Progenitor cell of endocrine pancreas (in vitro differentiated cells): ENCODE data around the gene API5. TPM values are rescaled to one million over a fixed set of nuclear protein-coding genes. Genes with fewer than 3 reads are reported as not detected.
A peak's percentile ranks its signal among the peaks of the same experiment; 100 is the strongest.

Experiments used
- DNase-seq: peaks from one replicate; pipeline ENCODE4 v3.0.0; 2021; ENCODE audit warnings: low spot score; ENCODE audit not compliant: unreplicated experiment
- H3K27ac Mint-ChIP-seq: 2 replicates; pipeline ENCODE4 v1.8.0; 2021; ENCODE audit warnings: mild to moderate bottlenecking, moderate library complexity, mixed read lengths
- H3K27me3 Mint-ChIP-seq: 2 replicates; pipeline ENCODE4 v1.8.0; 2021; ENCODE audit warnings: mixed read lengths
- H3K36me3 Mint-ChIP-seq: 2 replicates; pipeline ENCODE4 v1.8.0; 2022; ENCODE audit warnings: mixed read lengths; ENCODE audit not compliant: insufficient read depth
- H3K4me1 Mint-ChIP-seq: 2 replicates; pipeline ENCODE4 v1.8.0; 2021; ENCODE audit warnings: low read depth, mixed read lengths
- H3K4me3 Mint-ChIP-seq: 2 replicates; pipeline ENCODE4 v1.8.0; 2021; ENCODE audit warnings: low read depth, mild to moderate bottlenecking, moderate library complexity, mixed read lengths
- H3K9me3 Mint-ChIP-seq: 2 replicates; pipeline ENCODE4 v1.8.0; 2021; ENCODE audit warnings: low read depth, mixed read lengths
- total RNA-seq: library from RNA; stranded (reverse); gene quantifications from 2 replicates; pipeline ENCODE4 v1.2.1, GENCODE V29; 2021
- TF ChIP-seq, protein P1 (sequence below): fragments of 200-600 bp; sonication (generic); IDR thresholded peaks from one replicate; pipeline ENCODE4 v1.5.0; 2021; ENCODE audit warnings: antibody characterized with exemption, mild to moderate bottlenecking; ENCODE audit not compliant: unreplicated experiment

API5 gene
- total RNA-seq, 1 donor from 2014 or later, result 98.6 TPM

DNA sequence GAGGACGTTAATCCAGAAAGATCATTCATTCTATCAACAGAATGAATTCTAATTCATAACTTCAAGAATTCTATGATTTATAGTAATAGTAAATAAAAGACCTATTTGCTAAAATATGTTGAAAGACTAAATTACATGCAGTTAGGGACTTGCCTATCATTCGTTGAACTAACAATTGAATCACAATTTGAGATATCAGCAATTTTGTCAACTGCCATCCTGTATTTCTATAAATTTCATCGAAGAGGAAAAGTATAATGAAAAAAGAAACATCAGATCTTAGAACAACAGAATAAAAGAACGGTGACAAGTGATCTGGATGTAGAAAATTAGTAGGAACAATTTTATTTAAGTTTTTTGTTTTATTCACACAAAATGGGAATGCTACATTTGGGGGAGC, 42.5 kb downstream of the API5 start:
- DNase-seq, result no peak
- Mint-ChIP-seq H3K4me3 (no peak overlapping the region), H3K9me3 (peaks cover 4% of the 10 kb centered on the region)

DNA sequence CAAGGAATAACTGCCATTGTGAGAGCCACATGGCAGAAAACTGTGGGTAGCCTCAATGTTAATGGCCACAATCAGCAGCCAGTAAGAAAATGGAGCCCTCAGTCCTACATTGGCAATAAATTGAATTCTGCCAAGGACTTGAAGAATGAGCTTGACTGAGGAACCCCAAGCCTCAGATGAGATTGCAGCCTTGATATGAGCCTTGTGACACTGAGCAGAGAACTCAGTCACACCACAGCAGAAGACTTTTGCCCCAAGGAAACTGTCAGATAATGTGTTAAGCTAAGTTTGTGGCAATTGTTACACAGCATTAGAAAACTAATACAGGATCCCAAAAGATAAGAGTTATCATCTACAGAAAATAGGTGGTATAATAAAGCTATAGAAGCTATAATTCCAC, 44.5 kb downstream of the API5 start:
- DNase-seq, result no peak
- Mint-ChIP-seq H3K4me1 (peaks cover 23% of the 10 kb centered on the region), H3K36me3 (peaks cover 3% of the 10 kb centered on the region), H3K27me3 (peaks cover 3% of the 10 kb centered on the region), H3K9me3 (peaks cover 4% of the 10 kb centered on the region), H3K4me3 (no peak overlapping the region), H3K27ac (no peak overlapping the region)
- TF ChIP-seq, protein P1, sequence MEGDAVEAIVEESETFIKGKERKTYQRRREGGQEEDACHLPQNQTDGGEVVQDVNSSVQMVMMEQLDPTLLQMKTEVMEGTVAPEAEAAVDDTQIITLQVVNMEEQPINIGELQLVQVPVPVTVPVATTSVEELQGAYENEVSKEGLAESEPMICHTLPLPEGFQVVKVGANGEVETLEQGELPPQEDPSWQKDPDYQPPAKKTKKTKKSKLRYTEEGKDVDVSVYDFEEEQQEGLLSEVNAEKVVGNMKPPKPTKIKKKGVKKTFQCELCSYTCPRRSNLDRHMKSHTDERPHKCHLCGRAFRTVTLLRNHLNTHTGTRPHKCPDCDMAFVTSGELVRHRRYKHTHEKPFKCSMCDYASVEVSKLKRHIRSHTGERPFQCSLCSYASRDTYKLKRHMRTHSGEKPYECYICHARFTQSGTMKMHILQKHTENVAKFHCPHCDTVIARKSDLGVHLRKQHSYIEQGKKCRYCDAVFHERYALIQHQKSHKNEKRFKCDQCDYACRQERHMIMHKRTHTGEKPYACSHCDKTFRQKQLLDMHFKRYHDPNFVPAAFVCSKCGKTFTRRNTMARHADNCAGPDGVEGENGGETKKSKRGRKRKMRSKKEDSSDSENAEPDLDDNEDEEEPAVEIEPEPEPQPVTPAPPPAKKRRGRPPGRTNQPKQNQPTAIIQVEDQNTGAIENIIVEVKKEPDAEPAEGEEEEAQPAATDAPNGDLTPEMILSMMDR, result no peak

More for the DNA sequence above, 42.5 kb downstream of the API5 start:
- no peak overlapping the region for H3K27ac Mint-ChIP-seq
- peaks cover 3% of the 10 kb centered on the region for H3K27me3 Mint-ChIP-seq
- peaks cover 3% of the 10 kb centered on the region for H3K36me3 Mint-ChIP-seq
- peaks cover 9% of the 10 kb centered on the region for H3K4me1 Mint-ChIP-seq
- TF ChIP-seq, protein P1, result no peak

DNA sequence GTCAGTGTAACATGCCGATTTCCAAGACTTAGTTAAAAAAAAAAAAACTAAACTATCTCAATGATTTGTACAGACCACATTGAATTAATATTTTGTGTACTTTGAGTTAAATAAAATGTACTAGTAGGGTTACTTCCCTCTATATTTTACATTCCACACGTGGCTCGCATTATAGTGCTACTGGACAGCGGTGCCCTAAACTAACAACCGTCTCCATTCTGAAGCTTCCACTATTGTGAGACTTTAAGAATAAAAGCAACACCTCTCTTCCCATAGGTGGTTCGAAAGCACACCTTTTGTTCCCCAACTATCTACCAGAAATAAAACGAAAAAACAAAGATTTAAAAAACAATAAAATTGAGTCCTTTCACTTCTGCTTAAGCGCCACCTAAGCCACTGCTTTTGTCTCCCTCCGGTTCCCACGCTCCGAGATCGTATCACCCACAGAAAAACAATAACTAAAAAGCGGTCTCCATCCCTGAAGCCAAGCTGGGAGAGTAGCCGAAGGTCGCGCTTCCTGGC, 46.5 kb downstream of the API5 start:
- H3K9me3 Mint-ChIP-seq, result no peaks in the 10 kb centered on the region
- no peaks in the 10 kb centered on the region for H3K36me3 Mint-ChIP-seq
- H3K27me3 Mint-ChIP-seq, result peaks cover 3% of the 10 kb centered on the region
- TF ChIP-seq, protein P1, result no peak
- no peak for DNase-seq
- peak overlapping the region; percentile 95 for H3K27ac Mint-ChIP-seq
- H3K4me3 Mint-ChIP-seq, result peak overlapping the region; percentile 89
- H3K4me1 Mint-ChIP-seq, result peaks cover 20% of the 10 kb centered on the region

DNA sequence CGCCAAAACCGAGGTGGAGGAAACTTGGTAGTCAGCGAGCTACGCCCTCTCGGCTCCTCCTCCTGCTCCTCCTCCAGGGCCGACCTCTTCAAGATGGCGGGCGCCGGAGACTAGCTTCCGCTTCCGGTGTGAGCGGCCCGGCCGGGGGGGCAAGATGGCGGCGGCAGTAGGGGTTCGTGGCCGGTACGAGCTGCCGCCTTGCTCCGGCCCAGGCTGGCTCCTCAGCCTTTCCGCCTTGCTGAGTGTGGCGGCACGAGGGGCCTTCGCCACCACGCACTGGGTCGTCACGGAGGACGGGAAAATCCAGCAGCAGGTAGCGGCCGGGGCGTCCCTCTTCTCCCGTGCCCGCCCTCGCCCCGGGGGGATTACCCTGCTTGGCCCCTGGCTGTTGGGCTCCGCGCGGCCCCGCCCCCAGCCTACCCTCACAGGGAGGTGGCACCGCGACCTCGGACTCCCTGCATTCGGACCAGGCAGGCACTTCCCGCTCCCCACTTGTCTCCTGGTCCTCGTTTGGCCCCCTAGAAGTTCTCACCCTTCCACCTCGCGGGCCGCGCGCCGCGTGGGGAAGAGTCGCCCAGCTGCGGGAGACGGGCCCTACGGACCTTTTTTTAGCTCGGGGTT, 47.1 kb downstream of the API5 start, which contains the start of gene TTC17:
Gene TTC17, plus strand, starts transcription at position 120 of the 621 bp plus-strand sequence. Its CDS starts 35 bp downstream, at position 155.
- peak; percentile 85 for DNase-seq
- Mint-ChIP-seq H3K4me1 (peaks cover 20% of the 10 kb centered on the region), H3K9me3 (no peaks in the 10 kb centered on the region), H3K4me3 (peak within 1 kb of the TSS; percentile 89), H3K27ac (peak within 1 kb of the TSS; percentile 95), H3K36me3 (peaks cover 1% of the 10 kb centered on the region), H3K27me3 (peaks cover 3% of the 10 kb centered on the region)
- TF ChIP-seq, protein P1, result no peak

DNA sequence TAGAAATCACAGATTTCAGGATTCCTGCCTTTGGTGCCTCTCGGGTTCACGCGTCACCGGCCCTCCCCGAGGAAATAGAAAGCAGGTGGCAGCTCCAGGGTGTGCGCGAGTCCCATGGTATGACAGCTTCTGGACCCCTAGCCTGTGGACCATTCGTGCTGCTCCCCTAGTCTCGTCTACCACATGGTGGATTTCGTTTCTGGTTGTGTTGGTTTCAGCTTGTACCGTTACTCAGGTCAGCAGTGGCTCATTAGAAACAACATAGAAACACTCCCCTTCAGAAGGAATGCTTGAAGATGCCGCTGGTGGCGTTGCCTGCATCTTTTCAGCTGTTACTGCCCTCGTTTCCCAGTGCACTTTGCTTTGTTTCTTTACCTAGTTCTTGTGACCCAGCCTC, 47.6 kb downstream of the API5 start:
- H3K9me3 Mint-ChIP-seq, result no peaks in the 10 kb centered on the region

More for the DNA sequence above, 47.6 kb downstream of the API5 start:
- H3K4me1 Mint-ChIP-seq, result peaks cover 20% of the 10 kb centered on the region
- DNase-seq, result no peak
- H3K36me3 Mint-ChIP-seq, result peaks cover 1% of the 10 kb centered on the region
- H3K4me3 Mint-ChIP-seq, result peak overlapping the region; percentile 89
- TF ChIP-seq, protein P1, result no peak
- peaks cover 3% of the 10 kb centered on the region for H3K27me3 Mint-ChIP-seq
- peak overlapping the region; percentile 95 for H3K27ac Mint-ChIP-seq
